ENCODE data around the gene LPCAT1.
"Not testable (repeated sequence)": the region's sequence is repeated elsewhere in the genome, so short reads cannot be mapped to it uniquely, and the experiment has no call there.

Gene LPCAT1

DNA sequence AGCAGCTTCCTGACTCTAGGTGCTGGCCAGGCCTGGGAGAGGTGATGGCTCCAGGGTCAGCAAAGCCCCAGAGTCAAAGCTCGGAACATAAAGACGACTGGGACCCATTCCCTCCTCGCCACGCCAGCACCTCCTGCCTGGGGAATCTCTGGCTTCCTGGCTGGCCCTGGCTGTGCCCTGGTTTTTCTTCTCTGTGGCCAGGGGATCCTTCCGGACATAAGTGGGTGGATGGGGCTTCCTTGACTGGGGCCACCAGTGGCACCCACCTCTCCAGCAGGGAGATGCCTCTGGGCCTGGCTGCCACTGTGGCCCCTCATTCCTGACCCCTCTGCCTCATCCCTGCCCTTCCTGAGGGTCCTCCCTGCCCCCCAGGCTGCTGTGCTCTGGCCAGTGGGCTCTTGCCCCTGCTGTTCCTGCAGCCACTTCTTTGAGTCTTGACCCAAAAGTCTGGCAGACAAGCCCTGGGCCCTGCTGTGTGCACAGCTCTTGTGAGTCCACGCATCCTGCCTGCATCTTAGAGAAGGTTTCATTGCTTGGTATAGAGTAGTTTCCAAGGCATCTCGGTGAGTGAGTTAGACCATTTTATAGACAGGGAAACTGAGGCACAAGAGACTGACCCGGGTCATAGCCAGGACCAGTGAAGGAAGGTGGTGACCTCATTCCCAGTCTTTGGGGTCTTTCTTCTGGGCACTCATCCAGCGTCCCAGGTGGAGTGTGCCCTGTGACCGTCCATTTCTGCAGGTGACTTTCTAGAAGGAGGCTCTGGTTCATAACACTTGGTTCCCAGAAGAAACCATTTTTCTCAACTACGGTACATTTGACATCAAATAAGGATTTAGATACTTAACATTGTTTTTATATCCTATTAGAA lies 17.3 kb upstream of the LPCAT1 start:
- TF ChIP-seq BACH2 (CRISPR knock-in tag; IDR thresholded peaks at IDR 0.05; ENCODE audit: borderline replicate concordance): no peak
- TF ChIP-seq RARB (CRISPR knock-in tag; IDR thresholded peaks at IDR 0.05): no peak
- TF ChIP-seq, protein P1, sequence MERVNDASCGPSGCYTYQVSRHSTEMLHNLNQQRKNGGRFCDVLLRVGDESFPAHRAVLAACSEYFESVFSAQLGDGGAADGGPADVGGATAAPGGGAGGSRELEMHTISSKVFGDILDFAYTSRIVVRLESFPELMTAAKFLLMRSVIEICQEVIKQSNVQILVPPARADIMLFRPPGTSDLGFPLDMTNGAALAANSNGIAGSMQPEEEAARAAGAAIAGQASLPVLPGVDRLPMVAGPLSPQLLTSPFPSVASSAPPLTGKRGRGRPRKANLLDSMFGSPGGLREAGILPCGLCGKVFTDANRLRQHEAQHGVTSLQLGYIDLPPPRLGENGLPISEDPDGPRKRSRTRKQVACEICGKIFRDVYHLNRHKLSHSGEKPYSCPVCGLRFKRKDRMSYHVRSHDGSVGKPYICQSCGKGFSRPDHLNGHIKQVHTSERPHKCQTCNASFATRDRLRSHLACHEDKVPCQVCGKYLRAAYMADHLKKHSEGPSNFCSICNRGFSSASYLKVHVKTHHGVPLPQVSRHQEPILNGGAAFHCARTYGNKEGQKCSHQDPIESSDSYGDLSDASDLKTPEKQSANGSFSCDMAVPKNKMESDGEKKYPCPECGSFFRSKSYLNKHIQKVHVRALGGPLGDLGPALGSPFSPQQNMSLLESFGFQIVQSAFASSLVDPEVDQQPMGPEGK (CRISPR knock-in tag; IDR thresholded peaks at IDR 0.05; ENCODE audit: borderline replicate concordance): no peak
- no peak for TF ChIP-seq ARNTL (CRISPR knock-in tag; IDR thresholded peaks at IDR 0.05; ENCODE audit: borderline replicate concordance, low read depth)
- TF ChIP-seq TCF4 (CRISPR knock-in tag; IDR thresholded peaks at IDR 0.05; ENCODE audit: borderline replicate concordance): no peak
- TF ChIP-seq ZNF70 (CRISPR knock-in tag; IDR thresholded peaks at IDR 0.05): no peak
- TF ChIP-seq ZFP3 (CRISPR knock-in tag; IDR thresholded peaks at IDR 0.05): no peak
- TF ChIP-seq ZC3H10 (CRISPR knock-in tag; IDR thresholded peaks at IDR 0.05): no peak
- no peak for TF ChIP-seq SNAI2 (CRISPR knock-in tag; IDR thresholded peaks at IDR 0.05)
- no peak for ATAC-seq

DNA sequence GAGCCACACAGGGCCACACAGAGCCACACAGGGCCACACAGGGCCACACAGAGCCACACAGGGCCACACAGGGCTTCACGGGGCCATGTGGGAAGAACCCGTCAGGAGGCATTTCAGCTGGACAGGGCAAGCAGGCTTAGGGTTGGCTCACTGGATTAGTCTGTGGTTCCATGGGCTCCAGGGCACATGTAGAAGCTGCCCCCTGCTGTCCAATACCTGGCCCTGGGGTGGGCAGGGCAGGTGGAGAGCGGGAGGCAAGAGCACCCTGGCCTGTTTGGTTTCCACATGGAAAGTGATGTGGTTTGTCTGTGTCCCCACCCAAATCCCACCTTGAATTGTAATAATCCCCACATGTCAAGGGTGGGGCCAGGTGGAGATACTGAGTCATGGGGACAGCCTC lies 16.4 kb upstream of the LPCAT1 start:
- no peak for TF ChIP-seq ZNF70 (CRISPR knock-in tag; IDR thresholded peaks at IDR 0.05)
- TF ChIP-seq, protein P2, sequence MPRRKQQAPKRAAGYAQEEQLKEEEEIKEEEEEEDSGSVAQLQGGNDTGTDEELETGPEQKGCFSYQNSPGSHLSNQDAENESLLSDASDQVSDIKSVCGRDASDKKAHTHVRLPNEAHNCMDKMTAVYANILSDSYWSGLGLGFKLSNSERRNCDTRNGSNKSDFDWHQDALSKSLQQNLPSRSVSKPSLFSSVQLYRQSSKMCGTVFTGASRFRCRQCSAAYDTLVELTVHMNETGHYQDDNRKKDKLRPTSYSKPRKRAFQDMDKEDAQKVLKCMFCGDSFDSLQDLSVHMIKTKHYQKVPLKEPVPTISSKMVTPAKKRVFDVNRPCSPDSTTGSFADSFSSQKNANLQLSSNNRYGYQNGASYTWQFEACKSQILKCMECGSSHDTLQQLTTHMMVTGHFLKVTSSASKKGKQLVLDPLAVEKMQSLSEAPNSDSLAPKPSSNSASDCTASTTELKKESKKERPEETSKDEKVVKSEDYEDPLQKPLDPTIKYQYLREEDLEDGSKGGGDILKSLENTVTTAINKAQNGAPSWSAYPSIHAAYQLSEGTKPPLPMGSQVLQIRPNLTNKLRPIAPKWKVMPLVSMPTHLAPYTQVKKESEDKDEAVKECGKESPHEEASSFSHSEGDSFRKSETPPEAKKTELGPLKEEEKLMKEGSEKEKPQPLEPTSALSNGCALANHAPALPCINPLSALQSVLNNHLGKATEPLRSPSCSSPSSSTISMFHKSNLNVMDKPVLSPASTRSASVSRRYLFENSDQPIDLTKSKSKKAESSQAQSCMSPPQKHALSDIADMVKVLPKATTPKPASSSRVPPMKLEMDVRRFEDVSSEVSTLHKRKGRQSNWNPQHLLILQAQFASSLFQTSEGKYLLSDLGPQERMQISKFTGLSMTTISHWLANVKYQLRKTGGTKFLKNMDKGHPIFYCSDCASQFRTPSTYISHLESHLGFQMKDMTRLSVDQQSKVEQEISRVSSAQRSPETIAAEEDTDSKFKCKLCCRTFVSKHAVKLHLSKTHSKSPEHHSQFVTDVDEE (CRISPR knock-in tag; IDR thresholded peaks at IDR 0.05): no peak
- TF ChIP-seq, protein P3, sequence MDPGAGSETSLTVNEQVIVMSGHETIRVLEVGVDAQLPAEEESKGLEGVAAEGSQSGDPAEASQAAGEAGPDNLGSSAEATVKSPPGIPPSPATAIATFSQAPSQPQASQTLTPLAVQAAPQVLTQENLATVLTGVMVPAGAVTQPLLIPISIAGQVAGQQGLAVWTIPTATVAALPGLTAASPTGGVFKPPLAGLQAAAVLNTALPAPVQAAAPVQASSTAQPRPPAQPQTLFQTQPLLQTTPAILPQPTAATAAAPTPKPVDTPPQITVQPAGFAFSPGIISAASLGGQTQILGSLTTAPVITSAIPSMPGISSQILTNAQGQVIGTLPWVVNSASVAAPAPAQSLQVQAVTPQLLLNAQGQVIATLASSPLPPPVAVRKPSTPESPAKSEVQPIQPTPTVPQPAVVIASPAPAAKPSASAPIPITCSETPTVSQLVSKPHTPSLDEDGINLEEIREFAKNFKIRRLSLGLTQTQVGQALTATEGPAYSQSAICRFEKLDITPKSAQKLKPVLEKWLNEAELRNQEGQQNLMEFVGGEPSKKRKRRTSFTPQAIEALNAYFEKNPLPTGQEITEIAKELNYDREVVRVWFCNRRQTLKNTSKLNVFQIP (CRISPR knock-in tag; IDR thresholded peaks at IDR 0.05; ENCODE audit: borderline replicate concordance, low read depth): no peak
- no peak for TF ChIP-seq OSR1 (CRISPR knock-in tag; IDR thresholded peaks at IDR 0.05)
- TF ChIP-seq SNAI2 (CRISPR knock-in tag; IDR thresholded peaks at IDR 0.05): no peak
- TF ChIP-seq ESRRG (CRISPR knock-in tag; IDR thresholded peaks at IDR 0.05): no peak
- TF ChIP-seq ZFP30 (CRISPR knock-in tag; IDR thresholded peaks at IDR 0.05): no peak
- no peak for TF ChIP-seq TCF4 (CRISPR knock-in tag; IDR thresholded peaks at IDR 0.05; ENCODE audit: borderline replicate concordance)
- TF ChIP-seq, protein P4, sequence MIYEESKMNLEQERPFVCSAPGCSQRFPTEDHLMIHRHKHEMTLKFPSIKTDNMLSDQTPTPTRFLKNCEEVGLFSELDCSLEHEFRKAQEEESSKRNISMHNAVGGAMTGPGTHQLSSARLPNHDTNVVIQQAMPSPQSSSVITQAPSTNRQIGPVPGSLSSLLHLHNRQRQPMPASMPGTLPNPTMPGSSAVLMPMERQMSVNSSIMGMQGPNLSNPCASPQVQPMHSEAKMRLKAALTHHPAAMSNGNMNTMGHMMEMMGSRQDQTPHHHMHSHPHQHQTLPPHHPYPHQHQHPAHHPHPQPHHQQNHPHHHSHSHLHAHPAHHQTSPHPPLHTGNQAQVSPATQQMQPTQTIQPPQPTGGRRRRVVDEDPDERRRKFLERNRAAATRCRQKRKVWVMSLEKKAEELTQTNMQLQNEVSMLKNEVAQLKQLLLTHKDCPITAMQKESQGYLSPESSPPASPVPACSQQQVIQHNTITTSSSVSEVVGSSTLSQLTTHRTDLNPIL (CRISPR knock-in tag; IDR thresholded peaks at IDR 0.05; ENCODE audit: low read depth): no peak
- no peak for TF ChIP-seq PPARA (CRISPR knock-in tag; IDR thresholded peaks at IDR 0.05; ENCODE audit: borderline replicate concordance)
- TF ChIP-seq ISL1 (CRISPR knock-in tag; IDR thresholded peaks at IDR 0.05): no peak
- TF ChIP-seq GLIS3 (CRISPR knock-in tag; IDR thresholded peaks at IDR 0.05): no peak
- no peak for TF ChIP-seq ARNTL (CRISPR knock-in tag; IDR thresholded peaks at IDR 0.05; ENCODE audit: borderline replicate concordance, low read depth)
- TF ChIP-seq ZFP3 (CRISPR knock-in tag; IDR thresholded peaks at IDR 0.05): no peak
- no peak for TF ChIP-seq ZC3H10 (CRISPR knock-in tag; IDR thresholded peaks at IDR 0.05)
- TF ChIP-seq, protein P5, sequence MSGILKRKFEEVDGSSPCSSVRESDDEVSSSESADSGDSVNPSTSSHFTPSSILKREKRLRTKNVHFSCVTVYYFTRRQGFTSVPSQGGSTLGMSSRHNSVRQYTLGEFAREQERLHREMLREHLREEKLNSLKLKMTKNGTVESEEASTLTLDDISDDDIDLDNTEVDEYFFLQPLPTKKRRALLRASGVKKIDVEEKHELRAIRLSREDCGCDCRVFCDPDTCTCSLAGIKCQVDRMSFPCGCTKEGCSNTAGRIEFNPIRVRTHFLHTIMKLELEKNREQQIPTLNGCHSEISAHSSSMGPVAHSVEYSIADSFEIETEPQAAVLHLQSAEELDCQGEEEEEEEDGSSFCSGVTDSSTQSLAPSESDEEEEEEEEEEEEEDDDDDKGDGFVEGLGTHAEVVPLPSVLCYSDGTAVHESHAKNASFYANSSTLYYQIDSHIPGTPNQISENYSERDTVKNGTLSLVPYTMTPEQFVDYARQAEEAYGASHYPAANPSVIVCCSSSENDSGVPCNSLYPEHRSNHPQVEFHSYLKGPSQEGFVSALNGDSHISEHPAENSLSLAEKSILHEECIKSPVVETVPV (CRISPR knock-in tag; IDR thresholded peaks at IDR 0.05): no peak
- TF ChIP-seq RARB (CRISPR knock-in tag; IDR thresholded peaks at IDR 0.05): no peak
- TF ChIP-seq ZNF8 (CRISPR knock-in tag; IDR thresholded peaks at IDR 0.05): no peak
- ATAC-seq: no peak

DNA sequence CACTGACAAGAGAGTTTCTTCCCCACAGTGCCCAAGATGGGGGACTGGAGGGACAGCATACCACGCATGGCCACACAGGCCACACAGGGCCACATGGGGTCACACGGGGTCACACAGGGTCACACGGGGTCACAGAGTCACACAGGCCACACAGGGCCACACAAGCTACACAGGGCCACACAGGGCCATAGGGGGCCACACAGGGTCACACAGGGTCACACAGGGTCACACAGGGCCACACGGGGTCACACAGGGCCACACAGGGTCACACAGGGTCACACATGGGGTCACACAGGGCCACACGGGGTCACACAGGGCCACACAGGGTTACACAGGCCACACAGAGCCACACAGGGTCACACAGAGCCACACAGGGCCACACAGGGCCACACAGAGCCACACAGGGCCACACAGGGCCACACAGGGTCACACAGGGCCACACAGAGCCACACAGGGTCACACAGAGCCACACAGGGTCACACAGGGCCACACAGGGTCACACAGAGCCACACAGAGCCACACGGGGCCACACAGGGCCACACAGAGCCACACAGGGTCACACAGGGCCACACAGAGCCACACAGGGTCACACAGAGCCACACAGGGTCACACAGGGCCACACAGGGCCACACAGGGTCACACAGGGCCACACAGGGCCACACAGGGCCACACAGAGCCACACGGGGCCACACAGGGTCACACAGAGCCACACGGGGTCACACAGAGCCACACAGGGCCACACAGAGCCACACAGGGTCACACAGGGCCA lies 15.8 kb upstream of the LPCAT1 start:
- not testable (repeated sequence) for ATAC-seq
